Activated naive CD8-positive, alpha-beta T cell treated with anti-CD3 and anti-CD28 coated beads for 36 hours (primary cell): ENCODE measurements around the gene DENND4A. TPM values are rescaled to one million over a fixed set of nuclear protein-coding genes. Genes with fewer than 3 reads are reported as not detected.
"Not testable (repeated sequence)": the region's sequence is repeated elsewhere in the genome, so short reads cannot be mapped to it uniquely, and the experiment has no call there.

Experiments
- DNase-seq: peaks from one replicate; pipeline ENCODE4 v3.0.0; 2021
- H3K27ac Mint-ChIP-seq: one replicate; pipeline ENCODE4 v1.8.0; 2022; ENCODE audit warnings: mild to moderate bottlenecking, moderate library complexity, mixed read lengths
- H3K27me3 Mint-ChIP-seq: one replicate; pipeline ENCODE4 v1.8.0; 2022; ENCODE audit warnings: mild to moderate bottlenecking, mixed read lengths
- H3K36me3 Mint-ChIP-seq: one replicate; pipeline ENCODE4 v1.8.0; 2021; ENCODE audit warnings: mild to moderate bottlenecking, mixed read lengths
- H3K4me1 Mint-ChIP-seq: one replicate; pipeline ENCODE4 v1.8.0; 2021; ENCODE audit warnings: mixed read lengths
- H3K4me3 Mint-ChIP-seq: one replicate; pipeline ENCODE4 v1.8.0; 2022; ENCODE audit warnings: mild to moderate bottlenecking, moderate library complexity, mixed read lengths
- H3K9me3 Mint-ChIP-seq: one replicate; pipeline ENCODE4 v1.8.0; 2022; ENCODE audit warnings: mixed read lengths
- total RNA-seq, 2 experiments: library from RNA; stranded (reverse); gene quantifications; one replicate each; pipeline ENCODE4 v1.2.3, GENCODE V29; 2021

Gene DENND4A
- total RNA-seq, 2 experiments from 2014 or later: 47.6 to 52.2 TPM

GRCh38 chr15:65762914-65763787 is 28.9 kb downstream of the DENND4A start:
- Mint-ChIP-seq H3K4me3 (no peak overlapping the region), H3K27ac (peak overlapping the region; percentile 30), H3K4me1 (peaks cover 40% of the 10 kb centered on the region), H3K27me3 (no peaks in the 10 kb centered on the region), H3K36me3 (peaks cover 29% of the 10 kb centered on the region), H3K9me3 (peaks cover 3% of the 10 kb centered on the region)
- DNase-seq: no peak

GRCh38 chr15:65762399-65762798 is 29.7 kb downstream of the DENND4A start:
- H3K4me3 Mint-ChIP-seq: no peak overlapping the region
- DNase-seq: no peak
- no peaks in the 10 kb centered on the region for H3K27me3 Mint-ChIP-seq
- H3K36me3 Mint-ChIP-seq: peaks cover 29% of the 10 kb centered on the region
- H3K4me1 Mint-ChIP-seq: peaks cover 35% of the 10 kb centered on the region
- H3K9me3 Mint-ChIP-seq: no peaks in the 10 kb centered on the region
- no peak overlapping the region for H3K27ac Mint-ChIP-seq

- Mint-ChIP-seq H3K27ac (peak overlapping the region; percentile 51), H3K27me3 (no peaks in the 10 kb centered on the region), H3K4me1 (peaks cover 33% of the 10 kb centered on the region), H3K36me3 (peaks cover 23% of the 10 kb centered on the region), H3K4me3 (no peak overlapping the region), H3K9me3 (no peaks in the 10 kb centered on the region)
- no peak for DNase-seq
Measured at GRCh38 chr15:65761210-65761926, 30.7 kb downstream of the DENND4A start.

GRCh38 chr15:65759441-65759840 is 32.7 kb downstream of the DENND4A start:
- H3K27ac Mint-ChIP-seq: no peak overlapping the region
- no peaks in the 10 kb centered on the region for H3K9me3 Mint-ChIP-seq
- H3K4me1 Mint-ChIP-seq: peaks cover 28% of the 10 kb centered on the region
- no peak for DNase-seq
- H3K4me3 Mint-ChIP-seq: no peak overlapping the region
- no peaks in the 10 kb centered on the region for H3K27me3 Mint-ChIP-seq
- H3K36me3 Mint-ChIP-seq: peaks cover 25% of the 10 kb centered on the region

- Mint-ChIP-seq H3K36me3 (peaks cover 25% of the 10 kb centered on the region), H3K27ac (no peak overlapping the region), H3K4me1 (peaks cover 27% of the 10 kb centered on the region), H3K4me3 (no peak overlapping the region), H3K9me3 (no peaks in the 10 kb centered on the region), H3K27me3 (no peaks in the 10 kb centered on the region)
- no peak for DNase-seq
Measured at GRCh38 chr15:65758242-65758641, 33.9 kb downstream of the DENND4A start.

- H3K27me3 Mint-ChIP-seq: no peaks in the 10 kb centered on the region
- peaks cover 23% of the 10 kb centered on the region for H3K36me3 Mint-ChIP-seq
- no peak overlapping the region for H3K4me3 Mint-ChIP-seq
- no peak overlapping the region for H3K27ac Mint-ChIP-seq
- no peak for DNase-seq
- H3K4me1 Mint-ChIP-seq: peaks cover 21% of the 10 kb centered on the region
- H3K9me3 Mint-ChIP-seq: no peaks in the 10 kb centered on the region
Measured at GRCh38 chr15:65757256-65757655, 34.8 kb downstream of the DENND4A start.

- peaks cover 27% of the 10 kb centered on the region for H3K36me3 Mint-ChIP-seq
- no peak overlapping the region for H3K27ac Mint-ChIP-seq
- H3K4me1 Mint-ChIP-seq: peaks cover 14% of the 10 kb centered on the region
- H3K9me3 Mint-ChIP-seq: no peaks in the 10 kb centered on the region
- no peak overlapping the region for H3K4me3 Mint-ChIP-seq
- no peak for DNase-seq
- H3K27me3 Mint-ChIP-seq: no peaks in the 10 kb centered on the region
Measured at GRCh38 chr15:65752151-65752700, 39.9 kb downstream of the DENND4A start.

GRCh38 chr15:65751431-65751830 is 40.7 kb downstream of the DENND4A start:
- Mint-ChIP-seq H3K4me1 (peaks cover 13% of the 10 kb centered on the region), H3K9me3 (no peaks in the 10 kb centered on the region), H3K4me3 (no peak overlapping the region), H3K36me3 (peaks cover 27% of the 10 kb centered on the region), H3K27me3 (no peaks in the 10 kb centered on the region), H3K27ac (no peak overlapping the region)
- DNase-seq: no peak

- Mint-ChIP-seq H3K4me1 (peaks cover 16% of the 10 kb centered on the region), H3K27me3 (no peaks in the 10 kb centered on the region), H3K4me3 (no peak overlapping the region), H3K9me3 (no peaks in the 10 kb centered on the region), H3K36me3 (peaks cover 20% of the 10 kb centered on the region), H3K27ac (no peak overlapping the region)
- DNase-seq: no peak
Measured at GRCh38 chr15:65747265-65747664, 44.8 kb downstream of the DENND4A start.

GRCh38 chr15:65743637-65744252 is 48.3 kb downstream of the DENND4A start:
- H3K27ac Mint-ChIP-seq: no peak overlapping the region

GRCh38 chr15:65740148-65740547 is 51.9 kb downstream of the DENND4A start:
- Mint-ChIP-seq H3K4me1 (peaks cover 8% of the 10 kb centered on the region), H3K27me3 (no peaks in the 10 kb centered on the region), H3K27ac (no peak overlapping the region), H3K36me3 (peaks cover 20% of the 10 kb centered on the region), H3K4me3 (no peak overlapping the region), H3K9me3 (no peaks in the 10 kb centered on the region)
- DNase-seq: no peak

More at GRCh38 chr15:65743637-65744252, 48.3 kb downstream of the DENND4A start:
- Mint-ChIP-seq H3K36me3 (peaks cover 9% of the 10 kb centered on the region), H3K9me3 (no peaks in the 10 kb centered on the region), H3K4me1 (peaks cover 11% of the 10 kb centered on the region), H3K27me3 (no peaks in the 10 kb centered on the region), H3K4me3 (no peak overlapping the region)
- DNase-seq: no peak

- no peak for DNase-seq
- Mint-ChIP-seq H3K27me3 (no peaks in the 10 kb centered on the region), H3K36me3 (peaks cover 25% of the 10 kb centered on the region), H3K9me3 (no peaks in the 10 kb centered on the region), H3K4me3 (no peak overlapping the region), H3K4me1 (peaks cover under 1% of the 10 kb centered on the region), H3K27ac (no peak overlapping the region)
Measured at GRCh38 chr15:65738649-65739048, 53.4 kb downstream of the DENND4A start.

GRCh38 chr15:65733599-65733998 is 58.5 kb downstream of the DENND4A start:
- DNase-seq, H3K9me3 Mint-ChIP-seq, H3K4me3 Mint-ChIP-seq, H3K27ac Mint-ChIP-seq, H3K27me3 Mint-ChIP-seq, H3K4me1 Mint-ChIP-seq: not testable (repeated sequence)
- H3K36me3 Mint-ChIP-seq: peaks cover 34% of the 10 kb centered on the region

- peaks cover 34% of the 10 kb centered on the region for H3K36me3 Mint-ChIP-seq
- H3K27me3 Mint-ChIP-seq: no peaks in the 10 kb centered on the region
- no peaks in the 10 kb centered on the region for H3K9me3 Mint-ChIP-seq
Measured at GRCh38 chr15:65732698-65733097, 59.4 kb downstream of the DENND4A start.

GRCh38 chr15:65731926-65732325 is 60.2 kb downstream of the DENND4A start:
- Mint-ChIP-seq H3K36me3 (peaks cover 30% of the 10 kb centered on the region), H3K4me1 (no peaks in the 10 kb centered on the region), H3K4me3 (no peak overlapping the region), H3K27ac (no peak overlapping the region), H3K27me3 (no peaks in the 10 kb centered on the region), H3K9me3 (no peaks in the 10 kb centered on the region)
- no peak for DNase-seq

More at GRCh38 chr15:65732698-65733097, 59.4 kb downstream of the DENND4A start:
- Mint-ChIP-seq H3K27ac (no peak overlapping the region), H3K4me3 (no peak overlapping the region), H3K4me1 (no peaks in the 10 kb centered on the region)
- DNase-seq: no peak
